RCC 7860 (cell line): Measurements from ENCODE around the gene CADPS.

Experiments used
- DNase-seq: peaks from one replicate; pipeline ENCODE4 v3.0.0-alpha.2; 2015; ENCODE audit warnings: low spot score
- FAIRE-seq: peaks from 2 replicates; lab custom pipeline; 2012; peaks lifted over from hg19 to GRCh38; lab: Jason Lieb, UNC

The CADPS gene

DNA sequence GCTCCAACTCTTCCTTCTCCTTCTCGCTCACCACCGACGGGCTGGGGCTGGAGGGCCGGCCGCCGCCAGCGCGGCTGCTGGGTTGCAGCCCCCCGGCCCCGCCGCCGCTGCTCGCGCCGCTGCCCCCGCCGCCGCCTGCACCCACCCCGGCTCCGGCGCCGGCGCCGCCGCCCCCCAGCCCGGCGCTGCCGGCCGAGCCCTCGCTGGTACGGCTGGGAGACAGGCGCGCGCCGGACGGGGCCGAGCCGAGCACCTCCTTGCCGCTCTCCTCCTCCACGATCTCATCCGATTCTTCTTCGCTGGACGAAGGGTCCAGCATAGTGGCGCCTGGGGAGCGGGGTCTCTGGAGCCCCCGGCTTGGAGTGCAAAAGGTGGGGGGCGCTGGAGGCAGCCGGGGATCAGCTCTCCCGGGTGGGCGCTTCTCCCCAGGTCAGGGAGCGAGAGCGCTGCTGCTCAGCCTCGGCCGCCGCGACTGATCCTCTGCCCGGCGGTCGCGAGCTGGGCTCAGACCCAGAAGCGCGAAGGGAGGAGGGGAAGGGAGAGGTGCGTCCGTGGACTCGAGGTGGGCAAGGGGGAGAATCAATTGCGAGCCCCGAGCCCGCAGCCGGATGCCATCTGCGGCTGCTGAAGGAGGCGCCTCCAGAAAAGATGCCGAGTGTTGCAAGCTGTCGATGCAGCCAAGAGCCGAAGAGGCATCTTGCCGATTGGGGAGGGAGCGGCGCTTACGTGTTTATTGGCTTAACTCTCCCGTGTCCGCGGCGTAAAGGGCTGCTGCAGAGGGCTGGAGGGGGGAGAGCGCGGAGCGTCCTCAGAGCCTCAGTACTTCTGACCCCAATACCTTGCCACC lies at the start of gene CADPS:
Gene CADPS (minus strand): TSS at position 706 of the 847 bp plus-strand sequence. CDS start 387 bp downstream, at position 319.
- no peak for FAIRE-seq
- DNase-seq: no peak

DNA sequence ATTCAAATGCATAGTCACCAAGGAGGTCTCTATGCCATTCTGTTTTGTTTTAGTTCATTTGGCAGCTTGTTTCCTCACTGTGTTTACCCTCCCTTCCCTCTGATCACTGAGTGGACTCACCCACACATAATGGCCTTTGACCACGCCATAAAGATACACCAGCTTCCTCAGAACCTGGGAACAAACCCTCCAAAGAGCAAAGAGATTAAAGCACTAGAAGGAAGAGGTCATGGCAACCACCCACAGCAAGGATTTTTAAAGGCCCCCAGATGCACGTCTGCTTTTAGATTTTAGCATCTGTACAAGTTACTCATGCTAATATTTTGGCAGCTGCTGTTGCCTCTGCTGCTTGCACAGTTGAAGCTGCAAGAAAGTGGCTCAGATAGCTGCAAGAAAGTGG lies 47.9 kb upstream of the CADPS start:
- DNase-seq: no peak
- no peak for FAIRE-seq

DNA sequence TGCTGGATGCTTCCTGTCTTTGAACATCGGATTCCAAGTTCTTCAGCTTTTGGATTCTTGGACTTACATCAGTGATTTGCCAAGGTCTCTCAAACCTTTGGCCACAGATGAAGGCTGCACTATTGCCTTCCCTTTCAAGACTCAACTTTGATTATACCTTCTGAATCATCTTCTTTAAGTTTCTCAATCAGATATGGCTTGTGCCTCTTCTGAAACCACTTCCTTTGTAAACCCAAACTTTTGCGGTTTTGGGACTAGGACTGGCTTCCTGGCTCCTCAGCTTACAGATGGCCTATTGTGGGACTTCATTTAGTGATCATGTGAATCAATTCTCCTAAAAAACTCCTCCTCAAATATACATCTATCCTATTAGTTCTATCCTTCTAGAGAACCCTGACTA lies 47.1 kb upstream of the CADPS start:
- FAIRE-seq (no peak), DNase-seq (no peak)

DNA sequence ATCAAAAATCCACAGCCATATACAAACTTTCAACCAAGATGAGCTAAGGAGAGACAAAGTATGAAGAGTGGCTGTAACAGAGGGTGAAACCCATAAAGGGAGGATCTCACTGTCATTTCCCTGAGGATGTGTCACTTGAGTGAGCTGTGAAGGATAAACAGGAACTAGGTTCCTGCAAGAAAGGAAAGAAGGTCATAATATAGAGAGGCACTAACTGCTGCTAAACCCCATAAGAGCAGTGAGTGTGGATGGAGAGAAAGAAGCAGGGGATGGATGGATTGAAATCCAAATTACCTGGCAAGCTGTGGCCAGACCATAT lies 45.2 kb upstream of the CADPS start:
- no peak for FAIRE-seq

DNA sequence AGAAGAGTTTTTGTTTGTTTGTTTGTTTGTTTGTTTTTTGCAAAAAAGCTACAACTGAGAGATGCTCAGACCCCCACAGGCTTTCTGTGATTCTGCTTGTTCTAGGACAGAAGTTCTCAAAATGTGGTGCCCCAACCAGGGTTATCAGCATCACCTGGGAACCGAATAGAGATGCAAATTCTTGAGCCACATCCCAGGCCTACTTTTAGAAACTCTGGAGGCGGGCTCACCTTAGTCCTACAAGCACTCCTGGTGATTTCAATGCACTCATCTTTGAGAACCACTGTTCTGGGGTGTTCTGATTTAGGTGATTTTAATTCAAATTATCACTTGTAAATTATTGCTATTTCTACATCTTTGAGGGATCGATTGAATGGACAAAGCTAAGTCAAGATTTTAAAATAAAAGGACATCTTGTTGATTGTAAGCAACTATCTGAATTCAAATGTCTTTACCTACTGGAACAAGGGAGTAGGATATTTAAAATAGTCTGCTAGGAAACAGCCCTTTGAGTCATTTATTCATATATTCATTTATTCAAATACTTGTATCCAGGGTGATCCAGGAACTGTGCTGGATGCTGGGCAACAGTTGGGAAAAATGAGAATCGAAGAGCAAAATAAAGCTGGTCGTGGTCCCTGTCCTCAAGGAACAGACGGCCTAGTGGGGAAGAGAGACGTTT lies 44.7 kb upstream of the CADPS start:
- DNase-seq: no peak
- FAIRE-seq: no peak

More for the DNA sequence above, 45.2 kb upstream of the CADPS start:
- no peak for DNase-seq

DNA sequence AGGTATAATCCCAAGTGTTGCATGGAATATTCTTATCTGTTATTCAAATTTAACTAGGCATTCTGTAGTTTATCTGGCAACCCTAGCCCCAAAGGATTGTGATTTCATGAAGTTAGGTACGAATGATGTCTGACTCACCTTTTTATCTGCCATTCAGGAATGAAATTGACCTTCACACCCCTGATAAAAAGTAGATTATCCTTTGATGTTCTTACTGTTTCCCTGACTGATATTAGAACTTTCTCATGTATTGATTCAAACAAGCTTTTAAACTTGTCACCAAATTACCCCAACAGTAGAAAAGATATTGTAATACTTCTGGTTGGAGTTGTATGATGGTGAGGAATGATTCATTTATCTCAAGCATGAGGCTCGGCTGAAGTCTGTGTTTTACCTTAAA lies 43.6 kb upstream of the CADPS start:
- DNase-seq (no peak), FAIRE-seq (no peak)

DNA sequence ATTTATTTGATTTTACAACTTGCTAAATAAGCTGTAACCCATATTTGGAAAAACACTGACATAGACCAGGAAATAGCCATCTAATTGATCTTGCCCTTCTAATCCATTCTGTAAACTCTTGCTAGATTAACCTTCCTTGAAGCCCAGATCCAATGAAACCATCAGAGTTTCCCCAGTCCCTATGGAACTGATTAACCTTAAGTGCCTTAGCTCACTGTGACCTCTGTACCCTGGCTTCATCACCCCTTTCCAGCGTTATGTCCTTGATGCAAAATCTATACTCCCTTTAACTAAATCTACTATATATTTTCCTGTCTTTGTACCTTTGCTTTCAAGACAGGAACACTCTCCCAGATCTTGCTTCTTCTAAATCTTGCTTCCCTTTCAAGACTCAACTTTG lies 42.9 kb upstream of the CADPS start:
- FAIRE-seq: no peak
- no peak for DNase-seq

DNA sequence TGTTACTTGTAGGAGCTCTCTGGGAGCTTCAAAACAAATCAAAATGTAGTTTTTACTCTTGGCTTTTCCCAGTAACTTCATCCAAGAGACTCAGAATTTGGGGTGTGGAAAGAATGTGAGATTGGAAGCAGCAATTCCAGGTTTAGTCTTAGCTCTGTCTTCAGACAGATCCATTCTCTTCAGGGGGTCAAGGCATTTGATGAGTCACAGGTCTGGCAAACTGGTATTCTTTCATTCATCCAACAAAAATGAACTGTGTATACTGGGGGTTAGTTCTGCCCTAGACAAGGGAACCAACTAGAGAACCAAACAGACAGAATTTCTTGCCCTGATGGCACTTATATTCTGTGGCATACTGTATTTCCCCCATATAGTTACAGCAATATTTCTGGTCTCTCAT lies 36.3 kb upstream of the CADPS start:
- DNase-seq: no peak
- no peak for FAIRE-seq

DNA sequence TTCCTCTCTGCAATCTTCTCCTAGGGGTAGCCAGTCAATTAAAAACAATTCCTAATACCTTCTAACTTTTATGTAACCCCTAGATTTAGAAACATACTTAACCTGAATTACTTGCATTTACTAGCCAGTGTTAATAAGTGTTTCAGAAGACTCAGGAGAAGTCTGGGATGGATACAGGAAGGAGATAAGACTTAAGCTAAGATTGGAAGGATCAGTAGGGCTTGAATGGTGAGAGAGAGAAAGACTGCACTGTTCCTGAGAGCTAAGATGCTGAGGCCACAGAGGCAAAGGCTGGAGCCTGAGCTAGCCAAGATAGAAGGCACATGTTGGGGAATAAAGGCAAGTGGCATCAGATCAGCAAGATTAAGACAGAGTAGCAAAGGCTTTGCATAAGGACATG lies 30.1 kb upstream of the CADPS start:
- DNase-seq (no peak), FAIRE-seq (no peak)

DNA sequence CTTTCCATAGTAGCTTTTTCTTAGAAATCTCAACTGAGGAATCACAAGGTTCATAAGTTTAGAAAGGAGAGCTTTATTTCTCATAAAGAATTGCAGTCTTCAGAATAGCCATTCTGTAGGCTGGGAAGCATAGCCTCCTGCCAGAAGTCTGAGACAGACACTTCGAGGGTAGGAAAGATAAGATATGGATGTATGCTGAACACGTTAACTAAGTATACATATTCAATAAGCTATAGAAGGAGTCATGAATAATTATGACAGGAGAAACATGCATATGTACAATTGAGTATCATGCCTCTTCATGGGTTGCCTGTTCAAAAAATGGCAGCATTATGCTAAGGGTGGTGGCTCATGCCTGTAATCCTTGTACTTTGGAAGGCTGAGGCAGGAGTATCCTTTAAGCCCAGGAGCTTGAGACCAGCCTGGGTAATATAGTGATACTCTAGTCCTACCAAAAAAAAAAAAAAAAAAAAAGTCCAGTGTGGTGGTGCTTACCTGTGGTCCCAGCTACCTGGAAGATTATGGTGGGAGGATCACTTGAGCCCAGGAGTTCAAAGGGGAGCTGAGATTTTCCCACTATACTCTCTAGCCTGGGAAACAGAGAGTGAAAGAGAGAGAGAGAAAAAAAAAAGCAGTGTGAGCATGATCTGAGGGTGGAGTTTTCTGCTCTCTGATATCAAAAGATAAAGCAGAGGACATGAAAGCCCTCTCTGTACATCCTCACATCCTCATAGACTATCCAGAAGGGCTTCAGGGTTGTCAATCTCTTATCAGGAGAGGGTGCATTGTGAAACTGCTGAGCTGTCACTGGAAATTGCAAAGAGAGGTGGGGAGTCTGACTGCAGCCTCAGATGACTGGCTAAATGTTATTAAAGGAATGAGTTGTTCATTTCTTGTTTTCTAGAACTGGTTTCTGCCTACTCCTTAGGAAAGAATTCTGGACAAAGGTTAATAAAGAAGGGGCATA lies 23.6 kb upstream of the CADPS start:
- DNase-seq: no peak
- no peak for FAIRE-seq

DNA sequence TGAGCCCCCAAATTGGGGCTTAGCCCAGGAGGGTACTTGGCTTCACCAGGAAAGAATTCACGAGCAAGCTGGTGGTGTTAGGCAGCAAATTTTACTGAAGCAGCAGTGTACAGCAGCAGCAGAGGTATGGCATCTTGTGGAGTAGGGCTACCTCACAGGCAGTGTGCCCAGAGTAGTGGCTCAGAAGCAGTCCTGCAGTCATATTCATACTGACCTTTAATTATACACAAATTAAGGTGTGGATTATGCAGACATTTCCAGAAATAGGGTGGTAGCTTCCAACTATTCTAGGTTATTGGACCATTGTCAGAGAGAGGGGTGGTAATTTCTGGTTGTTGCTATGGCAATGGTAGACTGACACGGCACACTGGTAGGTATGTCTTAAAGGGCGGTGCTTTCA lies 20.7 kb upstream of the CADPS start:
- FAIRE-seq: no peak
- no peak for DNase-seq

DNA sequence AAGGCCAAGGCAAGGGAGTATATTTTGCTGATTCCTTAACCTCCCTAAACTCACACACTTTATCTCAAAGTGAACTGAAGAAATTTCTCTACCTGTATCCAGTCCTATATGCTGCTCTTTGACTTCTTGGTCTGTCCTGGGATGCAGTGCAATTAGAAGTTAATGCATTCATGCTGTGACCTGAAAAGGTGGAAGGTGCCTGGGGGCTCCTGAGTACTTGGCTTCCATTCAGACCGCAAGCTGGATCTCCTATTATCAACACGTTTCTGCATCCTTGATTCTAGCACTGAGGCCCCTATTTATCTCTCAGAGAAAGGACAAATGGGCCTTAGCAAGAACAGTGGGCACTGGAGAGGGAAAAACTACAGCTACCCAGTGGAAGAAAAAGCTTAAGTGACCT lies 17.7 kb upstream of the CADPS start:
- FAIRE-seq (no peak), DNase-seq (no peak)

DNA sequence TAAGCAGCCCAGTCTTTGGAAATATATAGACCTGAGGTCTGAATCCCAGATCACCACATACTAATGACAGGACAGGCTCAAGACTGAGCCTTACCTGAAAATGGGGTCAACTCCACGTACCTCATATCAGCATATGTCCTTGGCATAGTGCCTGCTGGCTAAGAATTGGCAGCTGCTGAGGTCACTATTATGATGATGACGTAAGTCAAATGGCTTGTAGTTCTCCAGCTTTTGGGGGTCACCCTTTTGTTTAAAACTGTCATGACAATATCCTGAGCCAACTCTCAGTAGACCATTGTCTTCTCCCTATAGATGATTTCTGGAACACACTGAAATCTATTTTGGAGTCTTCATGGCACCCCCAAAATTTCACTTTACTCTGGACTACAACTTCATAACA lies 16.8 kb upstream of the CADPS start:
- FAIRE-seq (no peak), DNase-seq (no peak)

DNA sequence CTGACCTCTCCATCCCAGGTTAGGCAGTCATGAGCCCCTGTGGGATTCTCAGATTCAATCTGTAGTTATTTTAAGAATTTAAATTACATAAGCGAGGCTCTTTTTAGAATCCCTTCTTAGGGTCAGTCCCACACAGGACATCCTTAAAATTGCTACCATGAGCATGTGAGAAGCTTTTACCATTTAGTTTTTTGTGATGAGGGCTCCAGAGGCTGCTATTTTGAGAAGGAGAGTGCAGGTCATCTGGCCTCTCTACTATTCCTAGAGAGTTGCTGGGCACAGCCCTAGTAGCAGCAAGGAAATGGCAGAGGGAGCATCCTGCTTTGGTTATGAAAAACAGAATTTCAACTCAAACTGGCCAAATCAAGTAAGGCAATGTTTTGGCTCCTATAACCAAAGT lies 13.6 kb upstream of the CADPS start:
- FAIRE-seq (no peak), DNase-seq (no peak)

DNA sequence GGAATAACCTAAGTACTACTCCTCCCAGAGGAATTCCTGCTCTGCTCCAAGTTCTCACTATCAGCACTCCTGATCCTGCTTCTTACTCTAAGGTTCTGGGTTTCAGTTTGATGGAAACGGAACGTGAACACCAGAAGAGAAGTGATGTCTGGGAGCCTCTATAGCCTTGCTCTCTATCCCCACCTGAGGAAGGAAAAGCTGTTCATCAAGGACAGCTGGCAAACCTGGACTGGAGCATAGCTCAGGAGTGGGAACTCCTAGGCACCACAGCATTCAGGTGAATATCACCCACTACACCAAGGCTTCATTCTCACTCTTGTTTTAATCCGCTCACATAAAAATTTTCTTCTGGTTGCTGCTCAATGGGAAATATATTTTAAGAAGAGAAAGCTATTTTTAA lies 13.0 kb upstream of the CADPS start:
- FAIRE-seq (no peak), DNase-seq (no peak)

DNA sequence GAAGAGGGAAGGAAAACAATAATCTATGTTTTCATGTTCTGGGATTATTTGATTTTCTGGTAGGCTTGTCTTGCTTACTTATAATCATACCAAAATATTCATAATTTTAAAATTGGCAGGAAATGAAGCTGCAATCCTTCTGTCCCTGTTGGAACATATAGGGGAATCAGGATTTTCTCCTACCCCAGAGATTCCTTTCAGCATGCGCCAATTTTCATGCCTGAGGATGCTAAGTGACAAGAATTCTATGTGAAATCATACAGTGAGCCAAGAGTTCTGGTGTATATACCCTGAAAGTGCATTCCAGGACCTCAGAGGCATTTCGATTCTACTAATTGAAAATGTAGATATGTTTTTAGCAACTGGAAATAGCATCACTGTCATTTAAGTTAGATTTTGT lies 9.9 kb upstream of the CADPS start:
- DNase-seq (no peak), FAIRE-seq (no peak)

DNA sequence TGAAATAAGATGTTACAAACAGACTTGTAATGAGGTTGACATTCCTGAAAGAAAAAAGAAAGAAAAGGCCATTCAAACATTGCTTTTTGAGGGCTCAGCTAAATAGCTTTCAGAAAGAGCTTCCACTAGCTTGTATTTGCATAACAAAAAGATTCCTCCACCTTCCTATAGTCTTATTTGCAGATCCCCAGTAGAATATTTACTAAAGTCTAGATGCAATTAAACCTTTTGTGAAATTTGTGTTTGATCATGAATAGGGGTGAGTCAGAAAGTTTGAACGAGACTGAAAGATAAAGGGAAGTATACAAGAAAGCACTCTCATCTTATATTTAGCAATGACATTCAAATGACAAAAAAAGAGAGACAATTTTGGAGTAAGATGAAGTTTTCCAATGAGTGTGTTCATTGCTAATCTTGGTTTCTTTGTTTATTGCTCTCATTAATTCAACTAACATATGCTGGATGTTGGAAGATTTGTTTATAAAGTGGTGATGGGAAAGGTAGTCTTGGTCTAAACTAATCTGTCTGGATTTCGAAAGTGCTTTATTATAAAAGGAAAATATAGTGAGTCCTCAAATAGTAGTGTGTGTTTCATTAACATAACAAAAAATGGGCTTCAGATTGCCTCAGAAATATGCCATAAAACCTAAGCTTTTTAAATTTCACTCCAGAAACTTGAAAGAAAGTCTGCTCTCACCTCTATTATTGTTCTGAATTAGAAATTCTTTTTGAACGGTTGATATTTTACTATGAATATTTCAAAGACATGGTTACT lies 9.1 kb upstream of the CADPS start:
- no peak for FAIRE-seq
- DNase-seq: no peak

DNA sequence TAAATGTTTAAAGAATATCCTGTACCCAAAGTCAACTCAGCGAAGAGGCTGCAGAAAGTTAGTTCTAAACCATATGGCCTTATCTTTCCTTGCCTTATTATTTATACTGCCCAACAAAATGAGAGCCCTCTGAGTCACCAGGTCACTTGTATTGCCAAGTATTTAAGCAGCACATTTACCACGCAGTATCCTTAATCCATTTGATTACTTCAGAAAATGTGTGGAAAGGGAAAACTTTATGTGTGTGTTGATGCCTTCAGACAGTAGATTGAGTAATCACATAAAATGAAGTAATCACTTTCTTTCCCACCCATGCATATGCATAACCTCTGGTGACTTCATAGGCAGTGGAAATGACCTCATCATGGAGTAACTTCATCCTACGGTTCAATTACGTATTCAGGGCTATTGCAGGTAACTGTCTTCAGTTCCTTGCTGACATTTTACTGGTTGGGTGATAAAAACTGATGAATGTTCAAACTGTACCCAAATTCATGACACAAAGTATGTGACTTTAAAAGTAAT lies 7.5 kb upstream of the CADPS start:
- DNase-seq: no peak
- no peak for FAIRE-seq

DNA sequence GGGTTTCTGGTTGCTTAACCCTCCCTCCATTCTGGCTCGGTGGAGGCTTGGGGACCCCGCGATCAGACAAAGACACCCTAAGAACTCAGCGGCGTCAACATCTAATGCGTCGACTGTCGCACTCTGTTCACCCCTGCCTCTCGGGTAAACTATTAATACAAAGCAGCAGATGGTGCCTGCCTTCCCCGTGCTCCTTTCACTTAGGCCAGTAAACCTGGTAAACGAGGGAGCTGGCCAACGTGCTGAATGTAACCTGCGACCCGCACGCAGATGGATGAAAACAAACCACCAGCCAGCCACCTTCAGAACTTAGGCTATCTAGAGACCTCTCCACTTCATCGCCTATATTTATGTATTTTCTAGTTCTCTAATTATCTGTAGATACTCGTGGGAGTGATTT lies 848 bp upstream of the CADPS start:
- DNase-seq: no peak
- FAIRE-seq: no peak

DNA sequence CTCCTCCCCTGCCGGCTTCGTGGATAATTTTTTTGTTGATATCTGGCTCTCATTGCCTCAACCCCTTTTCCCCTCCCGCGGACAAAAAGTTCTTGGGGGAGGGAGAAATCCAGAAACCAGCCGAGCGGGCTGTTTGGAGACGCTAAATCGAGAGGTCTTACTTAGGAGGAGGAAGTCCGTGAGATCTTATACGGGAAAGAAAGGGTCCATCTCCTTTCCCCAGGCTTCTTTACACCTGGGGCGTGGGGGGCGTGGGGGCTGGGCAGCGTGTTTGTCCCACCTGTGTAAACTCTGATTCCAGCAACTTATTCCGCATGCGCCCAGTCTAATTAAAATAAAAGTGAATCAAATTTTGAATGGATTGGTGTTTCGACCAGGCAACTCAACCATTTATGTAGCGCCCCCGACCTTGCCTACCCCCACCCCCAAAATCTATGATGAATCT lies 364 bp upstream of the CADPS start:
- DNase-seq (no peak), FAIRE-seq (no peak)
